ENCODE results near the gene RNU6-1. TPM values are rescaled to one million over a fixed set of nuclear protein-coding genes. Genes with fewer than 3 reads are reported as not detected.

RNU6-1 gene
- polyA plus RNA-seq, 1 experiment, result not detected

GRCh38 chr15:67813104-67813634 is 26.7 kb downstream of the RNU6-1 start:
- ChIA-PET POLR2A (no interaction called here), CTCF (no interaction called here)
- H3K9me3 ChIP-seq (ENCODE audit: control insufficient read depth, insufficient read depth, low read length), result no peaks in the 10 kb centered on the region; the same call in 1 of the 2 replicates
- no peak for DNase-seq (ENCODE audit: low read depth, low spot score)
- no peak for TF ChIP-seq CTCF (IDR thresholded peaks at IDR 0.05; ENCODE audit: low read depth, low read length)
- no peak overlapping the region for H3K4me3 ChIP-seq (ENCODE audit: low read depth, low read length)
- peaks cover 43% of the 10 kb centered on the region for H3K27me3 ChIP-seq (ENCODE audit: control insufficient read depth, insufficient read depth, low read length)
- H3K27ac ChIP-seq (ENCODE audit: low read depth, low read length), result no peak overlapping the region

GRCh38 chr15:67812241-67812644 is 27.6 kb downstream of the RNU6-1 start:
- Histone ChIP-seq H3K27ac (ENCODE audit: low read depth, low read length) (no peak overlapping the region), H3K4me3 (ENCODE audit: low read depth, low read length) (no peak overlapping the region), H3K27me3 (ENCODE audit: control insufficient read depth, insufficient read depth, low read length) (peaks cover 34% of the 10 kb centered on the region), H3K9me3 (ENCODE audit: control insufficient read depth, insufficient read depth, low read length) (no peaks in the 10 kb centered on the region; the same call in 1 of the 2 replicates)
- ChIA-PET POLR2A (no interaction called here), CTCF (no interaction called here)
- DNase-seq (ENCODE audit: low read depth, low spot score), result no peak
- TF ChIP-seq CTCF (IDR thresholded peaks at IDR 0.05; ENCODE audit: low read depth, low read length), result no peak

- Histone ChIP-seq H3K27ac (ENCODE audit: low read depth, low read length) (no peak overlapping the region), H3K4me3 (ENCODE audit: low read depth, low read length) (no peak overlapping the region), H3K27me3 (ENCODE audit: control insufficient read depth, insufficient read depth, low read length) (peaks cover 15% of the 10 kb centered on the region), H3K9me3 (ENCODE audit: control insufficient read depth, insufficient read depth, low read length) (no peaks in the 10 kb centered on the region; the same call in 1 of the 2 replicates)
- no peak for TF ChIP-seq CTCF (IDR thresholded peaks at IDR 0.05; ENCODE audit: low read depth, low read length)
- POLR2A ChIA-PET, result interaction anchor here (0.7 kb wide), 1 partner anchor 172 kb away, joined by 6 read pairs; no protein-coding TSS in a partner anchor
- no peak for DNase-seq (ENCODE audit: low read depth, low spot score)
- CTCF ChIA-PET, result no interaction called here
These were observed 30.0 kb downstream of the RNU6-1 start for GRCh38 chr15:67809866-67810265.

GRCh38 chr15:67809441-67809840 is 30.4 kb downstream of the RNU6-1 start:
- TF ChIP-seq CTCF (IDR thresholded peaks at IDR 0.05; ENCODE audit: low read depth, low read length), result no peak
- ChIA-PET POLR2A (interaction anchor here (0.7 kb wide), 1 partner anchor 172 kb away, joined by 6 read pairs; no protein-coding TSS in a partner anchor), CTCF (no interaction called here)
- H3K4me3 ChIP-seq (ENCODE audit: low read depth, low read length), result no peak overlapping the region
- H3K9me3 ChIP-seq (ENCODE audit: control insufficient read depth, insufficient read depth, low read length), result no peaks in the 10 kb centered on the region; the same call in 1 of the 2 replicates
- H3K27me3 ChIP-seq (ENCODE audit: control insufficient read depth, insufficient read depth, low read length), result peaks cover 12% of the 10 kb centered on the region
- no peak overlapping the region for H3K27ac ChIP-seq (ENCODE audit: low read depth, low read length)
- DNase-seq (ENCODE audit: low read depth, low spot score), result no peak

- ChIA-PET CTCF (interaction anchor here (0.5 kb wide), 1 partner anchor 374 kb away, joined by 3 read pairs; no protein-coding TSS in a partner anchor), POLR2A (no interaction called here)
These were observed 31.0 kb downstream of the RNU6-1 start for GRCh38 chr15:67808821-67809220.

More at GRCh38 chr15:67808821-67809220, 31.0 kb downstream of the RNU6-1 start:
- Histone ChIP-seq H3K27ac (ENCODE audit: low read depth, low read length) (no peak overlapping the region), H3K4me3 (ENCODE audit: low read depth, low read length) (no peak overlapping the region), H3K27me3 (ENCODE audit: control insufficient read depth, insufficient read depth, low read length) (peaks cover 12% of the 10 kb centered on the region), H3K9me3 (ENCODE audit: control insufficient read depth, insufficient read depth, low read length) (no peaks in the 10 kb centered on the region; the same call in 1 of the 2 replicates)
- DNase-seq (ENCODE audit: low read depth, low spot score), result no peak
- TF ChIP-seq CTCF (IDR thresholded peaks at IDR 0.05; ENCODE audit: low read depth, low read length), result no peak

Measured in AG04450 (cell line).